WTC11 (cell line): ENCODE results near the gene AMN. TPM values are rescaled to one million over a fixed set of nuclear protein-coding genes. Genes with fewer than 3 reads are reported as not detected.

Source experiments
- ATAC-seq: fragments of 200-7000 bp; cut with Tn5 transposase; 2 replicates; pipeline ENCODE4 v1.10.0; 2021; ENCODE audit warnings: mild to moderate bottlenecking, moderate library complexity
- CTCF ChIA-PET: fragments of 300-600 bp; sonication (Branson Sonifier 250); formaldehyde crosslinking; loops from one replicate; lab custom pipeline; 2021; ENCODE audit warnings: antibody characterized with exemption; lab: Charles Lee
- POLR2A ChIA-PET: fragments of 350-600 bp; sonication (Branson Sonifier 250); formaldehyde crosslinking; loops from one replicate; lab custom pipeline; 2021; ENCODE audit warnings: antibody characterized with exemption; lab: Charles Lee
- DNase-seq: peaks from one replicate; pipeline ENCODE4 v3.0.0; 2021; ENCODE audit warnings: low spot score
- H3K27ac Mint-ChIP-seq: 2 replicates; pipeline ENCODE4 v1.8.0; 2021; ENCODE audit warnings: mixed read lengths
- H3K27me3 Mint-ChIP-seq: 2 replicates; pipeline ENCODE4 v1.8.0; 2021; ENCODE audit warnings: low read depth, mild to moderate bottlenecking, moderate library complexity, mixed read lengths
- H3K36me3 Mint-ChIP-seq: 2 replicates; pipeline ENCODE4 v1.8.0; 2021; ENCODE audit warnings: mixed read lengths
- H3K4me1 Mint-ChIP-seq: 2 replicates; pipeline ENCODE4 v1.8.0; 2022; ENCODE audit warnings: mixed read lengths
- H3K4me3 Mint-ChIP-seq: 2 replicates; pipeline ENCODE4 v1.8.0; 2021; ENCODE audit warnings: mild to moderate bottlenecking, moderate library complexity, mixed read lengths
- H3K9me3 Mint-ChIP-seq: 2 replicates; pipeline ENCODE4 v1.8.0; 2021; ENCODE audit warnings: mixed read lengths
- ESRRA ChIP-seq: sonication (generic); formaldehyde crosslinking; IDR thresholded peaks from 2 replicates; pipeline ENCODE4 v1.8.1; 2022; ENCODE audit warnings: mild to moderate bottlenecking, missing genetic modification reagents, borderline replicate concordance
- FOXK1 ChIP-seq: sonication (generic); formaldehyde crosslinking; IDR thresholded peaks from 2 replicates; pipeline ENCODE4 v1.8.0; 2022; ENCODE audit warnings: mild to moderate bottlenecking, moderate library complexity, missing genetic modification reagents
- FOXP1 ChIP-seq: sonication (generic); formaldehyde crosslinking; IDR thresholded peaks from 2 replicates; pipeline ENCODE4 v1.8.0; 2022; ENCODE audit warnings: missing genetic modification reagents, mild to moderate bottlenecking, moderate library complexity, borderline replicate concordance
- GRHL2 ChIP-seq: fragments of 250-450 bp; sonication (Bioruptor Pico); IDR thresholded peaks from 2 replicates; pipeline ENCODE4 v1.8.0; 2022; ENCODE audit warnings: mild to moderate bottlenecking, moderate library complexity; ENCODE audit not compliant: insufficient replicate concordance, severe bottlenecking
- HMGA2 ChIP-seq: fragments of 250-450 bp; sonication (Bioruptor Pico); IDR thresholded peaks from 2 replicates; pipeline ENCODE4 v1.4.0; 2021; ENCODE audit warnings: mild to moderate bottlenecking, moderate library complexity
- KAT7 ChIP-seq: sonication (generic); formaldehyde crosslinking; IDR thresholded peaks from 2 replicates; pipeline ENCODE4 v1.8.1; 2023; ENCODE audit warnings: missing genetic modification reagents, mild to moderate bottlenecking, borderline replicate concordance
- NFE2L1 ChIP-seq: sonication (generic); formaldehyde crosslinking; IDR thresholded peaks from 2 replicates; pipeline ENCODE4 v1.8.1; 2023; ENCODE audit warnings: missing genetic modification reagents
- NFYB ChIP-seq: sonication (generic); formaldehyde crosslinking; conservative IDR thresholded peaks from 2 replicates; pipeline ENCODE4 v1.8.0; 2022; ENCODE audit warnings: low read depth, missing genetic modification reagents
- RORB ChIP-seq: fragments of 250-450 bp; sonication (Bioruptor Pico); IDR thresholded peaks from 2 replicates; pipeline ENCODE4 v1.9.0; 2021; ENCODE audit warnings: mild to moderate bottlenecking
- TEAD4 ChIP-seq: sonication (generic); formaldehyde crosslinking; IDR thresholded peaks from 2 replicates; pipeline ENCODE4 v1.8.0; 2022; ENCODE audit warnings: mild to moderate bottlenecking, missing genetic modification reagents
- ZNF219 ChIP-seq: sonication (generic); formaldehyde crosslinking; IDR thresholded peaks from 2 replicates; pipeline ENCODE4 v1.8.0; 2023; ENCODE audit warnings: missing genetic modification reagents, mild to moderate bottlenecking, borderline replicate concordance
- ZNF396 ChIP-seq: fragments of 250-450 bp; sonication (Bioruptor Pico); IDR thresholded peaks from 2 replicates; pipeline ENCODE4 v1.8.0; 2021; ENCODE audit warnings: mild to moderate bottlenecking, moderate library complexity, borderline replicate concordance
- ZNF416 ChIP-seq: fragments of 250-450 bp; sonication (Bioruptor Pico); IDR thresholded peaks from 2 replicates; pipeline ENCODE4 v1.9.0; 2021; ENCODE audit warnings: mild to moderate bottlenecking, inconsistent platforms
- total RNA-seq: library from RNA; stranded (reverse); gene quantifications from 3 replicates; pipeline ENCODE4 v1.2.3, GENCODE V29; 2021
- TF ChIP-seq, protein P1 (sequence below): sonication (generic); formaldehyde crosslinking; IDR thresholded peaks from 2 replicates; pipeline ENCODE4 v1.8.0; 2022; ENCODE audit warnings: mild to moderate bottlenecking, missing genetic modification reagents
- TF ChIP-seq, protein P2 (sequence below): sonication (generic); formaldehyde crosslinking; IDR thresholded peaks from 2 replicates; pipeline ENCODE4 v1.8.1; 2023; ENCODE audit warnings: mild to moderate bottlenecking, missing genetic modification reagents
- TF ChIP-seq, protein P3 (sequence below): sonication (generic); formaldehyde crosslinking; conservative IDR thresholded peaks from 2 replicates; pipeline ENCODE4 v1.8.1; 2022; ENCODE audit warnings: mild to moderate bottlenecking, missing genetic modification reagents
- TF ChIP-seq, protein P4 (sequence below): sonication (generic); formaldehyde crosslinking; IDR thresholded peaks from 2 replicates; pipeline ENCODE4 v1.8.1; 2022; ENCODE audit warnings: low read depth, mild to moderate bottlenecking, moderate library complexity, missing genetic modification reagents, borderline replicate concordance
- TF ChIP-seq, protein P5 (sequence below): sonication (generic); formaldehyde crosslinking; IDR thresholded peaks from 2 replicates; pipeline ENCODE4 v1.8.0; 2022; ENCODE audit warnings: mild to moderate bottlenecking, missing genetic modification reagents
- TF ChIP-seq, protein P6 (sequence below): sonication (generic); formaldehyde crosslinking; IDR thresholded peaks from 2 replicates; pipeline ENCODE4 v1.8.0; 2022; ENCODE audit warnings: mild to moderate bottlenecking, missing genetic modification reagents
- TF ChIP-seq, protein P7 (sequence below): fragments of 250-450 bp; sonication (Bioruptor Pico); IDR thresholded peaks from 2 replicates; pipeline ENCODE4 v1.9.0; 2021; ENCODE audit warnings: mild to moderate bottlenecking
- TF ChIP-seq, protein P8 (sequence below): sonication (generic); formaldehyde crosslinking; IDR thresholded peaks from 2 replicates; pipeline ENCODE4 v1.8.1; 2022; ENCODE audit warnings: mild to moderate bottlenecking, missing genetic modification reagents, moderate library complexity, borderline replicate concordance
- TF ChIP-seq, protein P9 (sequence below): fragments of 200-600 bp; IDR thresholded peaks from 2 replicates; pipeline ENCODE4 v1.8.0; 2022; ENCODE audit warnings: antibody characterized with exemption

AMN gene
- total RNA-seq, 1 experiment from 2014 or later, result 2.8 TPM

DNA sequence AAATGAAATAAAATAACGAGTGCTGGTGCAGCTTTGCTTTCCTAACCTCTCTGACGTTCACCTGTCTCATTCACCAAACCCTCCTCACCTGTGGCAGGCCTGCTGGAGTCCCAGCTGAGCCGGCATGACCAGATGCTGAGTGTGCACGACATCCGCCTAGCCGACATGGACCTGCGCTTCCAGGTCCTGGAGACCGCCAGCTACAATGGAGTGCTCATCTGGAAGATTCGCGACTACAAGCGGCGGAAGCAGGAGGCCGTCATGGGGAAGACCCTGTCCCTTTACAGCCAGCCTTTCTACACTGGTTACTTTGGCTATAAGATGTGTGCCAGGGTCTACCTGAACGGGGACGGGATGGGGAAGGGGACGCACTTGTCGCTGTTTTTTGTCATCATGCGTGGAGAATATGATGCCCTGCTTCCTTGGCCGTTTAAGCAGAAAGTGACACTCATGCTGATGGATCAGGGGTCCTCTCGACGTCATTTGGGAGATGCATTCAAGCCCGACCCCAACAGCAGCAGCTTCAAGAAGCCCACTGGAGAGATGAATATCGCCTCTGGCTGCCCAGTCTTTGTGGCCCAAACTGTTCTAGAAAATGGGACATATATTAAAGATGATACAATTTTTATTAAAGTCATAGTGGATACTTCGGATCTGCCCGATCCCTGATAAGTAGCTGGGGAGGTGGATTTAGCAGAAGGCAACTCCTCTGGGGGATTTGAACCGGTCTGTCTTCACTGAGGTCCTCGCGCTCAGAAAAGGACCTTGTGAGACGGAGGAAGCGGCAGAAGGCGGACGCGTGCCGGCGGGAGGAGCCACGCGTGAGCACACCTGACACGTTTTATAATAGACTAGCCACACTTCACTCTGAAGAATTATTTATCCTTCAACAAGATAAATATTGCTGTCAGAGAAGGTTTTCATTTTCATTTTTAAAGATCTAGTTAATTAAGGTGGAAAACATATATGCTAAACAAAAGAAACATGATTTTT lies 17.1 kb upstream of the AMN start (continued):
- TF ChIP-seq ZNF219 (CRISPR knock-in tag) (no peak), KAT7 (CRISPR knock-in tag) (no peak), TEAD4 (CRISPR knock-in tag) (no peak)
- TF ChIP-seq, protein P1, sequence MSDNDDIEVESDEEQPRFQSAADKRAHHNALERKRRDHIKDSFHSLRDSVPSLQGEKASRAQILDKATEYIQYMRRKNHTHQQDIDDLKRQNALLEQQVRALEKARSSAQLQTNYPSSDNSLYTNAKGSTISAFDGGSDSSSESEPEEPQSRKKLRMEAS, result no peak

DNA sequence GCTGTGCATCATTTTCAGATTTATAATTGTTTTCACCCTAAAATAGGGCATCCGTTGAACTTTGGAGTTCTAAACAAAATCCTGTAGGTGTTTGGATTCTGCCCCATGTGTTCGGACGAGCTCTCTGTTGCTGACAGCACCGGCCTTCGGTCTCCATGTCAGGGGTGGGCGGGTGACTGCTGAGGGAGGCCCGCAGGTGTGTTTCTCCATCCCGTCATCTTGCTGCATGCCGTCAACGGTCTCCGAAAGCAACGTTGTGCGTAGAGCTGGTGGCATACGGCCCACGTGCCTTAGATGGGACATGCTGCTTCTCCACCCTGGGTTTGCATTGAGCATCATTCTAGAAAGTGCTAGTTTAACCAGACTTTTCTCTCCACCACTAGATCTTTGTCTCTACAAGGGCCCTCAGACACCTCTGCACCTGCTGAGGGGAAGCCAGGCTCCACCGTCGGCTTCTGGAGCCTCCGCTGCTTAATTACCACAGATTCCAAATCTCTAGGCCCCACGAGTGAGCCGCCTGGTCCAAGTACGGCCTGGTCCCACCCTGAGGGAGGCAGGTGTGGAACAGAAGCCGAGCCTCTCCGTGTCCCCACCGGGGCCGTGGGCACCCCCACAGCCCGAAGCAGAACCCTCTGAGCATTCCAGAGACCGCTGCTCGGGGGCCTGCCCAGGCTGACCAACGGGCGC lies 15.7 kb upstream of the AMN start:
- H3K36me3 Mint-ChIP-seq, result peaks cover 28% of the 10 kb centered on the region
- no peak overlapping the region for H3K4me3 Mint-ChIP-seq
- DNase-seq (no peak), ATAC-seq (no peak)
- H3K27ac Mint-ChIP-seq, result no peak overlapping the region
- H3K4me1 Mint-ChIP-seq, result no peaks in the 10 kb centered on the region
- ChIA-PET POLR2A (no interaction called here), CTCF (no interaction called here)
- H3K27me3 Mint-ChIP-seq, result no peaks in the 10 kb centered on the region
- peaks cover 24% of the 10 kb centered on the region for H3K9me3 Mint-ChIP-seq
- no peak for TF ChIP-seq ZNF416
- TF ChIP-seq, protein P2, sequence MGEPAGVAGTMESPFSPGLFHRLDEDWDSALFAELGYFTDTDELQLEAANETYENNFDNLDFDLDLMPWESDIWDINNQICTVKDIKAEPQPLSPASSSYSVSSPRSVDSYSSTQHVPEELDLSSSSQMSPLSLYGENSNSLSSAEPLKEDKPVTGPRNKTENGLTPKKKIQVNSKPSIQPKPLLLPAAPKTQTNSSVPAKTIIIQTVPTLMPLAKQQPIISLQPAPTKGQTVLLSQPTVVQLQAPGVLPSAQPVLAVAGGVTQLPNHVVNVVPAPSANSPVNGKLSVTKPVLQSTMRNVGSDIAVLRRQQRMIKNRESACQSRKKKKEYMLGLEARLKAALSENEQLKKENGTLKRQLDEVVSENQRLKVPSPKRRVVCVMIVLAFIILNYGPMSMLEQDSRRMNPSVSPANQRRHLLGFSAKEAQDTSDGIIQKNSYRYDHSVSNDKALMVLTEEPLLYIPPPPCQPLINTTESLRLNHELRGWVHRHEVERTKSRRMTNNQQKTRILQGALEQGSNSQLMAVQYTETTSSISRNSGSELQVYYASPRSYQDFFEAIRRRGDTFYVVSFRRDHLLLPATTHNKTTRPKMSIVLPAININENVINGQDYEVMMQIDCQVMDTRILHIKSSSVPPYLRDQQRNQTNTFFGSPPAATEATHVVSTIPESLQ (CRISPR knock-in tag), result no peak
- TF ChIP-seq RORB (CRISPR knock-in tag), result no peak
- no peak for TF ChIP-seq KAT7 (CRISPR knock-in tag)
- no peak for TF ChIP-seq NFYB
- TF ChIP-seq FOXK1 (CRISPR knock-in tag), result no peak
- TF ChIP-seq, protein P3, sequence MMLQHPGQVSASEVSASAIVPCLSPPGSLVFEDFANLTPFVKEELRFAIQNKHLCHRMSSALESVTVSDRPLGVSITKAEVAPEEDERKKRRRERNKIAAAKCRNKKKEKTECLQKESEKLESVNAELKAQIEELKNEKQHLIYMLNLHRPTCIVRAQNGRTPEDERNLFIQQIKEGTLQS, result no peak
- TF ChIP-seq, protein P4, sequence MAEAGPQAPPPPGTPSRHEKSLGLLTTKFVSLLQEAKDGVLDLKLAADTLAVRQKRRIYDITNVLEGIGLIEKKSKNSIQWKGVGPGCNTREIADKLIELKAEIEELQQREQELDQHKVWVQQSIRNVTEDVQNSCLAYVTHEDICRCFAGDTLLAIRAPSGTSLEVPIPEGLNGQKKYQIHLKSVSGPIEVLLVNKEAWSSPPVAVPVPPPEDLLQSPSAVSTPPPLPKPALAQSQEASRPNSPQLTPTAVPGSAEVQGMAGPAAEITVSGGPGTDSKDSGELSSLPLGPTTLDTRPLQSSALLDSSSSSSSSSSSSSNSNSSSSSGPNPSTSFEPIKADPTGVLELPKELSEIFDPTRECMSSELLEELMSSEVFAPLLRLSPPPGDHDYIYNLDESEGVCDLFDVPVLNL, result no peak

DNA sequence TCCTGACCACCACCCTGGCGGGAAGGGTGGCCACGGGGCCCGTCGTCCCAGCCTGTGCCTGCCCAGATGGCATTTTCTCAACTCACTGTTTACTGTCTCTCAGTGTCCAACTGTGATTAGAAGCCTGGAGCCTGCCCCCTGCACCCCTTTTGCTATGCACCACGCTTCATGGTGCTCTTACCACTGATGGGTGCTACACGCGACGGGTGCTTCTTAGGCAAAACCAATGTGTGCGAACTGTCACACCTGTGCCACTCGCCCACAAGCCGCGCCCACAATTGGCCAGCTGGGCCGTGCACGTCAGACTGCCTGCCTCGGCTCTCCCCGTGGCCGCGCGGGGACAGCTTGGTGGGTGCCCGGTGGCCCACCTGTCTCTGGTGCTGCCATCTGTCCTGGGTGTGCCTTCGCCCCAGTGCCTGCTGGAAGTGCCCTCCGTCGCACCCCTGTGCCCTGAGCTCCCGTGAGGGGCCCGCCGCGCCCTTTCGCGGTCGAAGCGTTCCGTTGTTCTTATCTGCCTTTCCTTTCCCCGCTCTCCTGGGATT lies 15.1 kb upstream of the AMN start:
- no peak for ATAC-seq
- H3K4me1 Mint-ChIP-seq, result no peaks in the 10 kb centered on the region
- no peak overlapping the region for H3K27ac Mint-ChIP-seq
- peaks cover 24% of the 10 kb centered on the region for H3K9me3 Mint-ChIP-seq
- ChIA-PET POLR2A (no interaction called here), CTCF (no interaction called here)
- no peaks in the 10 kb centered on the region for H3K27me3 Mint-ChIP-seq
- peaks cover 28% of the 10 kb centered on the region for H3K36me3 Mint-ChIP-seq
- DNase-seq, result no peak
- no peak overlapping the region for H3K4me3 Mint-ChIP-seq
- TF ChIP-seq ZNF396 (CRISPR knock-in tag) (no peak), GRHL2 (CRISPR knock-in tag) (no peak), FOXP1 (CRISPR knock-in tag) (no peak), NFYB (no peak), NFE2L1 (CRISPR knock-in tag) (no peak), HMGA2 (CRISPR knock-in tag) (no peak), ESRRA (CRISPR knock-in tag) (no peak)
- TF ChIP-seq, protein P5, sequence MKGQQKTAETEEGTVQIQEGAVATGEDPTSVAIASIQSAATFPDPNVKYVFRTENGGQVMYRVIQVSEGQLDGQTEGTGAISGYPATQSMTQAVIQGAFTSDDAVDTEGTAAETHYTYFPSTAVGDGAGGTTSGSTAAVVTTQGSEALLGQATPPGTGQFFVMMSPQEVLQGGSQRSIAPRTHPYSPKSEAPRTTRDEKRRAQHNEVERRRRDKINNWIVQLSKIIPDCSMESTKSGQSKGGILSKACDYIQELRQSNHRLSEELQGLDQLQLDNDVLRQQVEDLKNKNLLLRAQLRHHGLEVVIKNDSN (CRISPR knock-in tag), result no peak
- TF ChIP-seq, protein P6, sequence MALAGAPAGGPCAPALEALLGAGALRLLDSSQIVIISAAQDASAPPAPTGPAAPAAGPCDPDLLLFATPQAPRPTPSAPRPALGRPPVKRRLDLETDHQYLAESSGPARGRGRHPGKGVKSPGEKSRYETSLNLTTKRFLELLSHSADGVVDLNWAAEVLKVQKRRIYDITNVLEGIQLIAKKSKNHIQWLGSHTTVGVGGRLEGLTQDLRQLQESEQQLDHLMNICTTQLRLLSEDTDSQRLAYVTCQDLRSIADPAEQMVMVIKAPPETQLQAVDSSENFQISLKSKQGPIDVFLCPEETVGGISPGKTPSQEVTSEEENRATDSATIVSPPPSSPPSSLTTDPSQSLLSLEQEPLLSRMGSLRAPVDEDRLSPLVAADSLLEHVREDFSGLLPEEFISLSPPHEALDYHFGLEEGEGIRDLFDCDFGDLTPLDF, result no peak
- TF ChIP-seq, protein P7, sequence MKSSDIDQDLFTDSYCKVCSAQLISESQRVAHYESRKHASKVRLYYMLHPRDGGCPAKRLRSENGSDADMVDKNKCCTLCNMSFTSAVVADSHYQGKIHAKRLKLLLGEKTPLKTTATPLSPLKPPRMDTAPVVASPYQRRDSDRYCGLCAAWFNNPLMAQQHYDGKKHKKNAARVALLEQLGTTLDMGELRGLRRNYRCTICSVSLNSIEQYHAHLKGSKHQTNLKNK (CRISPR knock-in tag), result no peak
- TF ChIP-seq, protein P8, sequence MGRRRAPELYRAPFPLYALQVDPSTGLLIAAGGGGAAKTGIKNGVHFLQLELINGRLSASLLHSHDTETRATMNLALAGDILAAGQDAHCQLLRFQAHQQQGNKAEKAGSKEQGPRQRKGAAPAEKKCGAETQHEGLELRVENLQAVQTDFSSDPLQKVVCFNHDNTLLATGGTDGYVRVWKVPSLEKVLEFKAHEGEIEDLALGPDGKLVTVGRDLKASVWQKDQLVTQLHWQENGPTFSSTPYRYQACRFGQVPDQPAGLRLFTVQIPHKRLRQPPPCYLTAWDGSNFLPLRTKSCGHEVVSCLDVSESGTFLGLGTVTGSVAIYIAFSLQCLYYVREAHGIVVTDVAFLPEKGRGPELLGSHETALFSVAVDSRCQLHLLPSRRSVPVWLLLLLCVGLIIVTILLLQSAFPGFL, result no peak
- TF ChIP-seq, protein P9, sequence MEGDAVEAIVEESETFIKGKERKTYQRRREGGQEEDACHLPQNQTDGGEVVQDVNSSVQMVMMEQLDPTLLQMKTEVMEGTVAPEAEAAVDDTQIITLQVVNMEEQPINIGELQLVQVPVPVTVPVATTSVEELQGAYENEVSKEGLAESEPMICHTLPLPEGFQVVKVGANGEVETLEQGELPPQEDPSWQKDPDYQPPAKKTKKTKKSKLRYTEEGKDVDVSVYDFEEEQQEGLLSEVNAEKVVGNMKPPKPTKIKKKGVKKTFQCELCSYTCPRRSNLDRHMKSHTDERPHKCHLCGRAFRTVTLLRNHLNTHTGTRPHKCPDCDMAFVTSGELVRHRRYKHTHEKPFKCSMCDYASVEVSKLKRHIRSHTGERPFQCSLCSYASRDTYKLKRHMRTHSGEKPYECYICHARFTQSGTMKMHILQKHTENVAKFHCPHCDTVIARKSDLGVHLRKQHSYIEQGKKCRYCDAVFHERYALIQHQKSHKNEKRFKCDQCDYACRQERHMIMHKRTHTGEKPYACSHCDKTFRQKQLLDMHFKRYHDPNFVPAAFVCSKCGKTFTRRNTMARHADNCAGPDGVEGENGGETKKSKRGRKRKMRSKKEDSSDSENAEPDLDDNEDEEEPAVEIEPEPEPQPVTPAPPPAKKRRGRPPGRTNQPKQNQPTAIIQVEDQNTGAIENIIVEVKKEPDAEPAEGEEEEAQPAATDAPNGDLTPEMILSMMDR, result no peak
